SK-N-SH treated with all-trans-retinoic acid at 6 μM for 48 hours (cell line): ENCODE measurements around the gene GDF2.

Experiments used
- ATAC-seq: fragments of 200-7000 bp; cut with Tn5 transposase; 3 replicates; pipeline ENCODE4 v1.9.1; 2020; ENCODE audit warnings: mild to moderate bottlenecking, moderate library complexity
- ARNTL ChIP-seq: fragments of 450-650 bp; formaldehyde crosslinking; IDR thresholded peaks from 2 replicates; pipeline ENCODE4 v1.5.0; 2020; ENCODE audit warnings: low read depth, mild to moderate bottlenecking, moderate library complexity, borderline replicate concordance
- BACH2 ChIP-seq: fragments of 250-450 bp; sonication (Bioruptor Pico); IDR thresholded peaks from 2 replicates; pipeline ENCODE4 v1.9.0; 2021; ENCODE audit warnings: mild to moderate bottlenecking, borderline replicate concordance
- CSDC2 ChIP-seq: fragments of 250-450 bp; sonication (Bioruptor Pico); IDR thresholded peaks from 2 replicates; pipeline ENCODE4 v1.5.0; 2020; ENCODE audit warnings: mild to moderate bottlenecking, moderate library complexity
- CSRNP3 ChIP-seq: fragments of 250-450 bp; sonication (Bioruptor Pico); IDR thresholded peaks from 2 replicates; pipeline ENCODE4 v1.5.1; 2021; ENCODE audit warnings: mild to moderate bottlenecking, moderate library complexity
- ESRRG ChIP-seq: fragments of 250-450 bp; sonication (Bioruptor Pico); IDR thresholded peaks from 2 replicates; pipeline ENCODE4 v1.6.1; 2021; ENCODE audit warnings: mild to moderate bottlenecking
- GLIS3 ChIP-seq: fragments of 250-450 bp; sonication (Bioruptor Pico); IDR thresholded peaks from 2 replicates; pipeline ENCODE4 v1.5.0; 2020; ENCODE audit warnings: mild to moderate bottlenecking, moderate library complexity
- ISL1 ChIP-seq: fragments of 250-450 bp; sonication (Bioruptor Pico); IDR thresholded peaks from 2 replicates; pipeline ENCODE4 v2.1.2; 2022; ENCODE audit warnings: mild to moderate bottlenecking, moderate library complexity
- OSR1 ChIP-seq: fragments of 250-450 bp; sonication (Bioruptor Pico); IDR thresholded peaks from 2 replicates; pipeline ENCODE4 v1.8.0; 2022; ENCODE audit warnings: moderate library complexity, mild to moderate bottlenecking, inconsistent platforms
- PPARA ChIP-seq: fragments of 250-450 bp; sonication (Bioruptor Pico); IDR thresholded peaks from 2 replicates; pipeline ENCODE4 v1.5.0; 2020; ENCODE audit warnings: mild to moderate bottlenecking, borderline replicate concordance
- RARB ChIP-seq: fragments of 250-450 bp; sonication (Bioruptor Pico); IDR thresholded peaks from 2 replicates; pipeline ENCODE4 v1.8.0; 2021; ENCODE audit warnings: mild to moderate bottlenecking, moderate library complexity
- TCF4 ChIP-seq: fragments of 250-450 bp; sonication (Bioruptor Pico); IDR thresholded peaks from 2 replicates; pipeline ENCODE4 v1.8.0; 2021; ENCODE audit warnings: mild to moderate bottlenecking, moderate library complexity, borderline replicate concordance
- TOX ChIP-seq: fragments of 250-450 bp; sonication (Bioruptor Pico); IDR thresholded peaks from 2 replicates; pipeline ENCODE4 v1.8.0; 2021; ENCODE audit warnings: mild to moderate bottlenecking, moderate library complexity, borderline replicate concordance
- ZFP3 ChIP-seq: fragments of 250-450 bp; sonication (Bioruptor Pico); IDR thresholded peaks from 2 replicates; pipeline ENCODE4 v1.5.0; 2020; ENCODE audit warnings: mild to moderate bottlenecking, moderate library complexity
- ZNF70 ChIP-seq: fragments of 450-650 bp; formaldehyde crosslinking; IDR thresholded peaks from 2 replicates; pipeline ENCODE4 v1.5.0; 2020; ENCODE audit warnings: mild to moderate bottlenecking, moderate library complexity
- ZNF8 ChIP-seq: fragments of 450-650 bp; formaldehyde crosslinking; IDR thresholded peaks from 2 replicates; pipeline ENCODE4 v1.5.0; 2020; ENCODE audit warnings: mild to moderate bottlenecking, moderate library complexity
- TF ChIP-seq, protein P1 (sequence below): fragments of 250-450 bp; sonication (Bioruptor Pico); IDR thresholded peaks from 2 replicates; pipeline ENCODE4 v1.8.0; 2020; ENCODE audit warnings: mild to moderate bottlenecking, moderate library complexity, borderline replicate concordance
- TF ChIP-seq, protein P2 (sequence below): fragments of 250-450 bp; sonication (Bioruptor Pico); IDR thresholded peaks from 2 replicates; pipeline ENCODE4 v1.8.0; 2021; ENCODE audit warnings: low read depth, mild to moderate bottlenecking, moderate library complexity, borderline replicate concordance
- TF ChIP-seq, protein P3 (sequence below): fragments of 250-450 bp; sonication (Bioruptor Pico); IDR thresholded peaks from 2 replicates; pipeline ENCODE4 v1.5.0; 2020; ENCODE audit warnings: mild to moderate bottlenecking, moderate library complexity

The GDF2 gene

GRCh38 chr10:47374611-47375536, 52.6 kb downstream of the GDF2 start (continued):
- TF ChIP-seq, protein P1, sequence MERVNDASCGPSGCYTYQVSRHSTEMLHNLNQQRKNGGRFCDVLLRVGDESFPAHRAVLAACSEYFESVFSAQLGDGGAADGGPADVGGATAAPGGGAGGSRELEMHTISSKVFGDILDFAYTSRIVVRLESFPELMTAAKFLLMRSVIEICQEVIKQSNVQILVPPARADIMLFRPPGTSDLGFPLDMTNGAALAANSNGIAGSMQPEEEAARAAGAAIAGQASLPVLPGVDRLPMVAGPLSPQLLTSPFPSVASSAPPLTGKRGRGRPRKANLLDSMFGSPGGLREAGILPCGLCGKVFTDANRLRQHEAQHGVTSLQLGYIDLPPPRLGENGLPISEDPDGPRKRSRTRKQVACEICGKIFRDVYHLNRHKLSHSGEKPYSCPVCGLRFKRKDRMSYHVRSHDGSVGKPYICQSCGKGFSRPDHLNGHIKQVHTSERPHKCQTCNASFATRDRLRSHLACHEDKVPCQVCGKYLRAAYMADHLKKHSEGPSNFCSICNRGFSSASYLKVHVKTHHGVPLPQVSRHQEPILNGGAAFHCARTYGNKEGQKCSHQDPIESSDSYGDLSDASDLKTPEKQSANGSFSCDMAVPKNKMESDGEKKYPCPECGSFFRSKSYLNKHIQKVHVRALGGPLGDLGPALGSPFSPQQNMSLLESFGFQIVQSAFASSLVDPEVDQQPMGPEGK: no peak
- TF ChIP-seq GLIS3 (no peak), CSRNP3 (CRISPR knock-in tag) (no peak), RARB (CRISPR knock-in tag) (no peak), TCF4 (CRISPR knock-in tag) (no peak), PPARA (CRISPR knock-in tag) (no peak), OSR1 (CRISPR knock-in tag) (no peak), ISL1 (CRISPR knock-in tag) (no peak), ZNF70 (CRISPR knock-in tag) (no peak)
- TF ChIP-seq, all 23 proteins: peak for 0

GRCh38 chr10:47376522-47377220, 54.4 kb downstream of the GDF2 start:
- ATAC-seq: no peak
- TF ChIP-seq ARNTL (CRISPR knock-in tag): no peak
- no peak for TF ChIP-seq ISL1 (CRISPR knock-in tag)
- no peak for TF ChIP-seq ZNF8 (CRISPR knock-in tag)
- no peak for TF ChIP-seq ZNF70 (CRISPR knock-in tag)
- TF ChIP-seq, protein P2, sequence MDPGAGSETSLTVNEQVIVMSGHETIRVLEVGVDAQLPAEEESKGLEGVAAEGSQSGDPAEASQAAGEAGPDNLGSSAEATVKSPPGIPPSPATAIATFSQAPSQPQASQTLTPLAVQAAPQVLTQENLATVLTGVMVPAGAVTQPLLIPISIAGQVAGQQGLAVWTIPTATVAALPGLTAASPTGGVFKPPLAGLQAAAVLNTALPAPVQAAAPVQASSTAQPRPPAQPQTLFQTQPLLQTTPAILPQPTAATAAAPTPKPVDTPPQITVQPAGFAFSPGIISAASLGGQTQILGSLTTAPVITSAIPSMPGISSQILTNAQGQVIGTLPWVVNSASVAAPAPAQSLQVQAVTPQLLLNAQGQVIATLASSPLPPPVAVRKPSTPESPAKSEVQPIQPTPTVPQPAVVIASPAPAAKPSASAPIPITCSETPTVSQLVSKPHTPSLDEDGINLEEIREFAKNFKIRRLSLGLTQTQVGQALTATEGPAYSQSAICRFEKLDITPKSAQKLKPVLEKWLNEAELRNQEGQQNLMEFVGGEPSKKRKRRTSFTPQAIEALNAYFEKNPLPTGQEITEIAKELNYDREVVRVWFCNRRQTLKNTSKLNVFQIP: no peak
- TF ChIP-seq CSRNP3 (CRISPR knock-in tag): no peak
- TF ChIP-seq PPARA (CRISPR knock-in tag): no peak
- TF ChIP-seq, protein P3, sequence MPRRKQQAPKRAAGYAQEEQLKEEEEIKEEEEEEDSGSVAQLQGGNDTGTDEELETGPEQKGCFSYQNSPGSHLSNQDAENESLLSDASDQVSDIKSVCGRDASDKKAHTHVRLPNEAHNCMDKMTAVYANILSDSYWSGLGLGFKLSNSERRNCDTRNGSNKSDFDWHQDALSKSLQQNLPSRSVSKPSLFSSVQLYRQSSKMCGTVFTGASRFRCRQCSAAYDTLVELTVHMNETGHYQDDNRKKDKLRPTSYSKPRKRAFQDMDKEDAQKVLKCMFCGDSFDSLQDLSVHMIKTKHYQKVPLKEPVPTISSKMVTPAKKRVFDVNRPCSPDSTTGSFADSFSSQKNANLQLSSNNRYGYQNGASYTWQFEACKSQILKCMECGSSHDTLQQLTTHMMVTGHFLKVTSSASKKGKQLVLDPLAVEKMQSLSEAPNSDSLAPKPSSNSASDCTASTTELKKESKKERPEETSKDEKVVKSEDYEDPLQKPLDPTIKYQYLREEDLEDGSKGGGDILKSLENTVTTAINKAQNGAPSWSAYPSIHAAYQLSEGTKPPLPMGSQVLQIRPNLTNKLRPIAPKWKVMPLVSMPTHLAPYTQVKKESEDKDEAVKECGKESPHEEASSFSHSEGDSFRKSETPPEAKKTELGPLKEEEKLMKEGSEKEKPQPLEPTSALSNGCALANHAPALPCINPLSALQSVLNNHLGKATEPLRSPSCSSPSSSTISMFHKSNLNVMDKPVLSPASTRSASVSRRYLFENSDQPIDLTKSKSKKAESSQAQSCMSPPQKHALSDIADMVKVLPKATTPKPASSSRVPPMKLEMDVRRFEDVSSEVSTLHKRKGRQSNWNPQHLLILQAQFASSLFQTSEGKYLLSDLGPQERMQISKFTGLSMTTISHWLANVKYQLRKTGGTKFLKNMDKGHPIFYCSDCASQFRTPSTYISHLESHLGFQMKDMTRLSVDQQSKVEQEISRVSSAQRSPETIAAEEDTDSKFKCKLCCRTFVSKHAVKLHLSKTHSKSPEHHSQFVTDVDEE (CRISPR knock-in tag): no peak
- TF ChIP-seq ZFP3 (CRISPR knock-in tag): no peak
- TF ChIP-seq GLIS3: no peak
- TF ChIP-seq TOX (CRISPR knock-in tag): no peak
- no peak for TF ChIP-seq BACH2 (CRISPR knock-in tag)
- TF ChIP-seq OSR1 (CRISPR knock-in tag): no peak
- no peak for TF ChIP-seq ESRRG
- TF ChIP-seq CSDC2 (CRISPR knock-in tag): no peak
- TF ChIP-seq, protein P1: no peak
